HepG2 (cell line): Measurements from ENCODE around the gene OR2F1. TPM values are rescaled to one million over a fixed set of nuclear protein-coding genes. Genes with fewer than 3 reads are reported as not detected.

Experiments used
- ATAC-seq: fragments of 200-7000 bp; cut with Tn5 transposase; 3 replicates; pipeline ENCODE4 v1.9.1; 2020; ENCODE audit warnings: mild to moderate bottlenecking, moderate library complexity
- BruUV-seq: library from RNA; stranded (reverse); fragments of 400-500 nt; replicated peaks from 2 replicates; lab custom pipeline; 2021; lab: Mats Ljungman, UMichigan
- CTCF ChIA-PET: fragments of 300-600 bp; formaldehyde crosslinking; extraction: SDS; loops from one replicate; lab custom pipeline; 2021; ENCODE audit warnings: low total read pairs, inconsistent platforms, low intra/inter-chr PET ratio; lab: Yijun Ruan, JAX
- POLR2A ChIA-PET: fragments of 350-600 bp; sonication (Branson Sonifier 250); formaldehyde crosslinking; loops from one replicate; lab custom pipeline; 2020; ENCODE audit warnings: antibody characterized with exemption, inconsistent platforms; lab: Yijun Ruan, JAX
- DNase-seq: peaks from one replicate; pipeline ENCODE4 v3.0.0-alpha.2; 2015; ENCODE audit warnings: low spot score
- FAIRE-seq: peaks from 3 replicates; lab custom pipeline; 2011; peaks lifted over from hg19 to GRCh38; lab: Jason Lieb, UNC
- H2AFZ ChIP-seq: one replicate; pipeline ENCODE4 v1.6.1; 2011; ENCODE audit warnings: low read length, inconsistent platforms
- H3K27ac ChIP-seq: fragments of 300-600 bp; 3 replicates; pipeline ENCODE4 v1.8.0; 2011; ENCODE audit warnings: mixed run types, mild to moderate bottlenecking, mixed read lengths, low read length, inconsistent platforms; ENCODE audit not compliant: insufficient read depth; ENCODE audit errors: extremely low read length
- H3K27me3 ChIP-seq, 2 experiments: fragments of 200-600 bp in 1 of 2; 2 replicates in 1 of 2; 3 replicates in 1 of 2; pipeline versions ENCODE4 v1.6.0 to v1.8.0; 2011; ENCODE audit warnings: low read length in 2 of 2, mild to moderate bottlenecking in 2 of 2, moderate library complexity in 2 of 2, inconsistent platforms in 1 of 2; ENCODE audit not compliant: insufficient read depth in 2 of 2, control insufficient read depth in 1 of 2
- H3K36me3 ChIP-seq, 2 experiments: fragments of 200-600 bp in 1 of 2; replicated peaks in 1 of 2; 2 replicates in 1 of 2; 3 replicates in 1 of 2; pipeline versions ENCODE4 v1.5.1 to v1.8.0; 2011; ENCODE audit warnings: low read length in 2 of 2, inconsistent platforms in 1 of 2; ENCODE audit not compliant: insufficient read depth in 2 of 2, control insufficient read depth in 1 of 2
- H3K4me1 ChIP-seq: 2 replicates; pipeline ENCODE4 v1.5.1; 2012; ENCODE audit warnings: low read length, inconsistent platforms; ENCODE audit not compliant: insufficient read depth
- H3K4me2 ChIP-seq: 2 replicates; pipeline ENCODE4 v1.6.0; 2011; ENCODE audit warnings: low read depth, low read length, inconsistent platforms
- H3K4me3 ChIP-seq, 3 experiments: fragments of 200-600 bp in 1 of 3; sonication (generic), shearing (Covaris generic) in 1 of 3; replicated peaks in 1 of 3; 2 replicates each; pipeline ENCODE4 v1.5.1; 2011 to 2016; ENCODE audit warnings: low read length in 3 of 3, inconsistent platforms in 2 of 3, low read depth in 2 of 3, mild to moderate bottlenecking in 2 of 3, control low read depth in 1 of 3, mixed read lengths in 1 of 3; ENCODE audit not compliant: insufficient read depth in 1 of 3
- H3K79me2 ChIP-seq: one replicate; pipeline ENCODE4 v1.6.1; 2011; ENCODE audit warnings: low read length, inconsistent platforms; ENCODE audit not compliant: insufficient read depth
- H3K9ac ChIP-seq: 2 replicates; pipeline ENCODE4 v1.6.0; 2011; ENCODE audit warnings: mild to moderate bottlenecking, low read depth, low read length, inconsistent platforms; ENCODE audit not compliant: insufficient read depth
- H3K9me3 ChIP-seq: 2 replicates; pipeline ENCODE4 v1.5.1; 2012; ENCODE audit warnings: mild to moderate bottlenecking, low read length
- H4K20me1 ChIP-seq: 2 replicates; pipeline ENCODE4 v1.6.0; 2011; ENCODE audit warnings: inconsistent platforms, mild to moderate bottlenecking, low read length, moderate library complexity; ENCODE audit not compliant: insufficient read depth
- ATRX ChIP-seq: sonication (generic); formaldehyde crosslinking; IDR thresholded peaks from 2 replicates; pipeline ENCODE4 v1.4.0; 2020; ENCODE audit warnings: missing genetic modification reagents, borderline replicate concordance
- RCOR2 ChIP-seq: IDR thresholded peaks from 2 replicates; pipeline ENCODE4 v1.6.1; 2016; ENCODE audit warnings: missing biosample characterization, missing genetic modification reagents
- SIX1 ChIP-seq: sonication (generic); formaldehyde crosslinking; IDR thresholded peaks from 2 replicates; pipeline ENCODE4 v1.4.0; 2020; ENCODE audit warnings: missing genetic modification reagents, borderline replicate concordance
- SRSF1 ChIP-seq: fragments of 200-400 bp; formaldehyde crosslinking; optimal IDR thresholded peaks from 2 replicates; pipeline ENCODE3; 2017; ENCODE audit warnings: mild to moderate bottlenecking, low read depth, low read length, moderate library complexity
- YEATS2 ChIP-seq: sonication (generic); formaldehyde crosslinking; IDR thresholded peaks from 2 replicates; pipeline ENCODE4 v1.4.0; 2020; ENCODE audit warnings: missing genetic modification reagents, borderline replicate concordance
- ZBTB1 ChIP-seq: sonication (generic); formaldehyde crosslinking; IDR thresholded peaks from 2 replicates; pipeline ENCODE4 v1.4.0; 2020; ENCODE audit warnings: missing genetic modification reagents, borderline replicate concordance
- ZNF724P ChIP-seq: sonication (generic); formaldehyde crosslinking; IDR thresholded peaks from 2 replicates; pipeline ENCODE4 v1.8.0; 2022; ENCODE audit warnings: missing genetic modification reagents, borderline replicate concordance
- ZNF841 ChIP-seq: sonication (generic); formaldehyde crosslinking; IDR thresholded peaks from 2 replicates; pipeline ENCODE4 v1.8.1; 2023; ENCODE audit warnings: missing genetic modification reagents, borderline replicate concordance
- ZNF883 ChIP-seq: sonication (generic); formaldehyde crosslinking; IDR thresholded peaks from 2 replicates; pipeline ENCODE4 v1.5.1; 2020; ENCODE audit warnings: mild to moderate bottlenecking, missing genetic modification reagents; ENCODE audit errors: not compliant biosample characterization
- ZNF891 ChIP-seq: sonication (generic); formaldehyde crosslinking; IDR thresholded peaks from 2 replicates; pipeline ENCODE4 v1.5.0; 2020; ENCODE audit warnings: mild to moderate bottlenecking, missing genetic modification reagents
- WGBS: methylation state at CpG from one replicate; pipeline ENCODE4 v1.1.6; 2017; ENCODE audit warnings: low lambda C conversion rate; 5-methylcytosine and 5-hydroxymethylcytosine counted together
- in situ Hi-C: cut with HindIII; loops from 2 replicates; pipeline ENCODE4 v1.10.0; 2017; ENCODE audit warnings: low pct_unique_long_range_greater_than_20kb; ENCODE audit not compliant: extremely low pct_ligation_motif_present
- intact Hi-C: fragments of 100-400 bp; cut with micrococcal nuclease; formaldehyde crosslinking; loops from one replicate; pipeline ENCODE4 v1.10.0; 2022; ENCODE audit not compliant: unreplicated experiment
- polyA plus RNA-seq, 8 experiments: library from polyadenylated mRNA; depleted of rRNA in 3 of 8; stranded (reverse) in 7 of 8; unstranded in 1 of 8; fragments of >200 nt; fragmentation: Illumina TruSeq in 4 of 8; extraction: Trizol in 4 of 8; gene quantifications; 2 replicates each; pipeline versions ENCODE4 v1.2.1 to v1.2.3, GENCODE V29; 2011 to 2016; ENCODE audit warnings: low read depth in 4 of 8, missing spikeins in 1 of 8, mixed read lengths in 1 of 8; ENCODE audit not compliant: insufficient read depth in 1 of 8
- total RNA-seq, 5 experiments: library from RNA; depleted of rRNA; stranded (reverse); fragments of >200 nt; fragmentation: Illumina TruSeq; extraction: Trizol; gene quantifications; 2 replicates each; pipeline ENCODE4 v1.2.3, GENCODE V29; 2016; ENCODE audit warnings: low read depth in 1 of 5
- TF ChIP-seq, protein P1 (sequence below), 2 experiments: fragments of 450-650 bp in 1 of 2; sonication (generic) in 1 of 2; formaldehyde crosslinking; IDR thresholded peaks; 2 replicates each; pipeline versions ENCODE4 v1.5.0 to v1.8.0; 2020 to 2022; ENCODE audit warnings: mild to moderate bottlenecking in 1 of 2, missing genetic modification reagents in 1 of 2
- TF ChIP-seq, protein P2 (sequence below): sonication (generic); formaldehyde crosslinking; IDR thresholded peaks from 2 replicates; pipeline ENCODE4 v1.4.0; 2020; ENCODE audit warnings: mild to moderate bottlenecking, missing genetic modification reagents

The OR2F1 gene
- total and polyA plus RNA-seq, 2 of the 13 experiments (the other 11 are each of a cell fraction or from before 2014, with no cell fraction given), result 0.36 to 1.5 TPM

DNA sequence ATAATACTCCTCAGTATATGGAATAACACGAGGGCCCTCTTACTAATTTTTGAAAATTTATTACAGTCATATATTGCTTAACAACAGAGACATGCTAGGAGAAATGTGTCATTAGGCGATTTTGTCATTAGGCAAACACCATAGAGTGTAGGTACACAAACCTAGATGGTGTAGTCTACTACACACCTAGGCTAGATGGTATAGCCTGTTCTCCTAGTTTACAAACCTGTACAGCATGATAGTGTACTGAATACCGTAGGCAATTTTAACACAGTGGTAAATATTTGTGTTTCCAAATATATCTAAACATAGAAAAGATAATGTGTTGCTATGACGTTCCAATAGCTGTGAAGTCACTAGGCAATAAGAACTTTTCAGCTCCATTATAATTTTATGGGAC, 12.8 kb downstream of the OR2F1 start:
- Histone ChIP-seq H3K4me2 (no peak overlapping the region), H3K9me3 (peaks cover 4% of the 10 kb centered on the region; the same call in 1 of the 2 replicates), H3K36me3 (no peaks in the 10 kb centered on the region), H3K27ac (no peak overlapping the region), H4K20me1 (no peaks in the 10 kb centered on the region), H3K27me3 (no peaks in the 10 kb centered on the region), H3K9ac (no peak overlapping the region), H3K79me2 (no peaks in the 10 kb centered on the region), H3K4me3 (no peak overlapping the region), H3K4me1 (peaks cover 13% of the 10 kb centered on the region), H2AFZ (no peak overlapping the region)
- TF ChIP-seq, protein P1, sequence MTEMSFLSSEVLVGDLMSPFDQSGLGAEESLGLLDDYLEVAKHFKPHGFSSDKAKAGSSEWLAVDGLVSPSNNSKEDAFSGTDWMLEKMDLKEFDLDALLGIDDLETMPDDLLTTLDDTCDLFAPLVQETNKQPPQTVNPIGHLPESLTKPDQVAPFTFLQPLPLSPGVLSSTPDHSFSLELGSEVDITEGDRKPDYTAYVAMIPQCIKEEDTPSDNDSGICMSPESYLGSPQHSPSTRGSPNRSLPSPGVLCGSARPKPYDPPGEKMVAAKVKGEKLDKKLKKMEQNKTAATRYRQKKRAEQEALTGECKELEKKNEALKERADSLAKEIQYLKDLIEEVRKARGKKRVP (CRISPR knock-in tag; IDR thresholded peaks at IDR 0.05), result no peak
- TF ChIP-seq ATRX (CRISPR knock-in tag), result no peak
- no peak for TF ChIP-seq YEATS2 (CRISPR knock-in tag)
- no peak for TF ChIP-seq ZBTB1 (CRISPR knock-in tag)
- TF ChIP-seq ZNF891, result no peak
- intact Hi-C loops, result no loop called here
- DNase-seq (no peak), ATAC-seq (no peak), FAIRE-seq (no peak)
- ChIA-PET POLR2A (no interaction called here), CTCF (no interaction called here)
- in situ Hi-C loops, result no loop called here
- no TSS peak for BruUV-seq
- 40% methylated on average over 4 of the region's 4 CpGs for WGBS

DNA sequence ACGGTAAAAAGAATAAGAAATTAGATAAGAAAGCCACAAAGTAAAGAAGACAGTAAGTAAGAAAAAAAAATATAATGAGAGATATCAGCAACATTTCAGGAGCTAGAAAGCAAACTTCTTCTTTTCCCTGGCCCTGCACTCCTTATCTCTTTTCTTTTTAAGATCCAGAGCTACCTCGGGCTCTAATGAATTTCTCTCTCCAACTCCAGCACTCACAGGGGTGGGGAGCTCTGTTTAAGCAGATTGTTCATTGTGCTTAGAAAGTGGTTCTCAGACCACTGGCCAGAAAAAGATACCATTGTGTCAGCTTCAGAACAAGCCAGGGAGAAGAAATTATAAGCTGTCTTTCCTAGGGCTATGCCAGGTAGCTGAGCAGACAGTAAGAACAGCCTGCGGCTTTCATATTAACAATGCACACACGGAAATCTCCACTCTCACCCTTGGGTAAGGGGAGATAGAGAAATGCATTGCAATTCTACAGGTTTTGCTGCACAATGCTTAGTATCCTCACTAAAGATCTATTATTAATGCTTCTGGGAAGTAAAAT, 19.3 kb downstream of the OR2F1 start:
- intact Hi-C loops (no loop called here), in situ Hi-C loops (no loop called here)
- no peaks in the 10 kb centered on the region for H4K20me1 ChIP-seq
- TF ChIP-seq, protein P2, sequence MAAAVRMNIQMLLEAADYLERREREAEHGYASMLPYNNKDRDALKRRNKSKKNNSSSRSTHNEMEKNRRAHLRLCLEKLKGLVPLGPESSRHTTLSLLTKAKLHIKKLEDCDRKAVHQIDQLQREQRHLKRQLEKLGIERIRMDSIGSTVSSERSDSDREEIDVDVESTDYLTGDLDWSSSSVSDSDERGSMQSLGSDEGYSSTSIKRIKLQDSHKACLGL (CRISPR knock-in tag), result no peak
- TF ChIP-seq SIX1 (CRISPR knock-in tag) (no peak), ZNF724P (CRISPR knock-in tag) (no peak), SRSF1 (no peak), ZNF841 (no peak), ZNF883 (CRISPR knock-in tag) (no peak), RCOR2 (CRISPR knock-in tag) (no peak)
- TF ChIP-seq, all 625 proteins: peak for 0
- peaks cover 15% of the 10 kb centered on the region for H3K4me1 ChIP-seq
- DNase-seq (no peak), FAIRE-seq (no peak), ATAC-seq (peak; percentile 39; the same call in 1 of the 3 replicates)
- WGBS, result 73% methylated on average over 4 of the region's 4 CpGs
- no peak overlapping the region for H3K4me3 ChIP-seq
- H3K36me3 ChIP-seq, result no peaks in the 10 kb centered on the region
- H2AFZ ChIP-seq, result peak overlapping the region; percentile 30
- peaks cover 4% of the 10 kb centered on the region; the same call in 1 of the 2 replicates for H3K9me3 ChIP-seq
- no peak overlapping the region for H3K4me2 ChIP-seq
- POLR2A ChIA-PET, result interaction anchor here (1.1 kb wide), 1 partner anchor 72 kb away, joined by 6 read pairs; the partner anchor contains the start of gene TCAF1
- CTCF ChIA-PET, result no interaction called here
- H3K79me2 ChIP-seq, result no peaks in the 10 kb centered on the region
- BruUV-seq, result no TSS peak
- no peak overlapping the region for H3K27ac ChIP-seq
- no peak overlapping the region for H3K9ac ChIP-seq
- H3K27me3 ChIP-seq, result no peaks in the 10 kb centered on the region
